SW 1271 (cell line): ENCODE results near the gene RRP8.

Experiments
- DNase-seq, 2 experiments: peaks; one replicate each; lab custom pipeline; 2025; lab: John Stamatoyannopoulos, UW

RRP8 gene

GRCh38 chr11:6601041-6601461 is 2.4 kb downstream of the RRP8 start:
- DNase-seq, result no peak

GRCh38 chr11:6599881-6600390 is 3.5 kb downstream of the RRP8 start:
- no peak for DNase-seq

GRCh38 chr11:6599449-6599848 is 4.0 kb downstream of the RRP8 start:
- DNase-seq, result no peak

- DNase-seq, result no peak
Observed at GRCh38 chr11:6598555-6598954, 4.9 kb downstream of the RRP8 start.

GRCh38 chr11:6596239-6596877 is 7.1 kb downstream of the RRP8 start:
- DNase-seq, result no peak

GRCh38 chr11:6594142-6594768 is 9.2 kb downstream of the RRP8 start:
- no peak for DNase-seq

GRCh38 chr11:6588018-6588417 is 15.4 kb downstream of the RRP8 start:
- DNase-seq, result no peak

GRCh38 chr11:6587360-6587953 is 16.0 kb downstream of the RRP8 start:
- no peak for DNase-seq

- DNase-seq, result no peak
Observed at GRCh38 chr11:6586434-6587359, 16.7 kb downstream of the RRP8 start.

- DNase-seq, result no peak
Observed at GRCh38 chr11:6584528-6584927, 18.9 kb downstream of the RRP8 start.

GRCh38 chr11:6583584-6583983 is 19.8 kb downstream of the RRP8 start:
- DNase-seq, result no peak

- no peak for DNase-seq
Observed at GRCh38 chr11:6579681-6580080, 23.7 kb downstream of the RRP8 start.

- DNase-seq, result no peak
Observed at GRCh38 chr11:6578134-6578533, 25.3 kb downstream of the RRP8 start.

GRCh38 chr11:6576471-6577373 is 26.7 kb downstream of the RRP8 start:
- DNase-seq, result no peak

GRCh38 chr11:6574816-6575715 is 28.4 kb downstream of the RRP8 start:
- no peak for DNase-seq

GRCh38 chr11:6572215-6572614 is 31.2 kb downstream of the RRP8 start:
- DNase-seq, result no peak

- DNase-seq, result no peak
Observed at GRCh38 chr11:6571434-6572008, 31.9 kb downstream of the RRP8 start.

- no peak for DNase-seq
Observed at GRCh38 chr11:6570691-6571427, 32.6 kb downstream of the RRP8 start.

- no peak for DNase-seq
Observed at GRCh38 chr11:6569706-6570105, 33.7 kb downstream of the RRP8 start.
